GM12872 (cell line): ENCODE measurements around the gene RMND5A.

Experiments
- TF ChIP-seq, protein P1 (sequence below): IDR thresholded peaks from 3 replicates; pipeline ENCODE4 v1.5.1; 2011; ENCODE audit warnings: low read depth, mild to moderate bottlenecking, low read length, moderate library complexity; ENCODE audit not compliant: insufficient read depth

The RMND5A gene

DNA sequence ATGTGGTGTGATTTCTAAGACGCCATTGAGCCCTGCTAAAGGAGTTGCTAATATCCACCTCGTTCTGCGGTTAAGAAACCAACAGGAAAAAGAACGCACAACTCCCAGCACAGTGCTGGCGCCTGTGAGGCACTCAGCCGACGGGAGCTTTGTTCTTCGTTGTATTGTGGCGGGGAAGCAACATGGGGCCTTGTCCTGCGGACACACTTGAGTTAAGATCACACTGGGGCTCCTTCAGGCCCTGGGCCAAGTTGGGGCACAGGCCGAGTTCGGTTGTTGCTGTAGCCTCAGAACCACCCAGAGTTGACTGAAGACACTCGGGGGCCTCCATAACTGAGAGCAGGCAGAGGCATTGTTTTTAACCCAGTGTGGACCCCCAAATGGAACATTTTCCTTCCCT, 101.2 kb downstream of the RMND5A start:
- TF ChIP-seq, protein P1, sequence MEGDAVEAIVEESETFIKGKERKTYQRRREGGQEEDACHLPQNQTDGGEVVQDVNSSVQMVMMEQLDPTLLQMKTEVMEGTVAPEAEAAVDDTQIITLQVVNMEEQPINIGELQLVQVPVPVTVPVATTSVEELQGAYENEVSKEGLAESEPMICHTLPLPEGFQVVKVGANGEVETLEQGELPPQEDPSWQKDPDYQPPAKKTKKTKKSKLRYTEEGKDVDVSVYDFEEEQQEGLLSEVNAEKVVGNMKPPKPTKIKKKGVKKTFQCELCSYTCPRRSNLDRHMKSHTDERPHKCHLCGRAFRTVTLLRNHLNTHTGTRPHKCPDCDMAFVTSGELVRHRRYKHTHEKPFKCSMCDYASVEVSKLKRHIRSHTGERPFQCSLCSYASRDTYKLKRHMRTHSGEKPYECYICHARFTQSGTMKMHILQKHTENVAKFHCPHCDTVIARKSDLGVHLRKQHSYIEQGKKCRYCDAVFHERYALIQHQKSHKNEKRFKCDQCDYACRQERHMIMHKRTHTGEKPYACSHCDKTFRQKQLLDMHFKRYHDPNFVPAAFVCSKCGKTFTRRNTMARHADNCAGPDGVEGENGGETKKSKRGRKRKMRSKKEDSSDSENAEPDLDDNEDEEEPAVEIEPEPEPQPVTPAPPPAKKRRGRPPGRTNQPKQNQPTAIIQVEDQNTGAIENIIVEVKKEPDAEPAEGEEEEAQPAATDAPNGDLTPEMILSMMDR = no peak

DNA sequence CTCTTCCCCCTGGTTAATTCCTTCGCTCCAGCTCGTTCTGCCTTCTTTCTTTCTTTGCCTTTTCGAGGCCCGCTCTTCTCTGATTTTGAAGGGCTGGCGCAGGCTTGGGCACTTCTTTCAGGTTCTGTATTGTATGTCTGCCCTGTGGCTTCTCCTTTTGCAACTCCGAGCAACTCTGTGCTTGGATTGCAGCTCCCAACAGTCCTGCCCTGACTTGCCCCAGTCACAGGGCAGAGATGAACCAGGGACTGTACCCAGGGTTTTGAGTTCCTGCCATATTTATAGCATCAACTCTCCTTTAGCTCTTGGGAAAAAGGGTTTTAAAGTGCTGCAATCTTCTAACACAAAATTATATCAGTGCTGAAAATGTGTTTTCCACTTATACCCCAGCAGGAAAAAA, 101.8 kb downstream of the RMND5A start:
- TF ChIP-seq, protein P1 = no peak

DNA sequence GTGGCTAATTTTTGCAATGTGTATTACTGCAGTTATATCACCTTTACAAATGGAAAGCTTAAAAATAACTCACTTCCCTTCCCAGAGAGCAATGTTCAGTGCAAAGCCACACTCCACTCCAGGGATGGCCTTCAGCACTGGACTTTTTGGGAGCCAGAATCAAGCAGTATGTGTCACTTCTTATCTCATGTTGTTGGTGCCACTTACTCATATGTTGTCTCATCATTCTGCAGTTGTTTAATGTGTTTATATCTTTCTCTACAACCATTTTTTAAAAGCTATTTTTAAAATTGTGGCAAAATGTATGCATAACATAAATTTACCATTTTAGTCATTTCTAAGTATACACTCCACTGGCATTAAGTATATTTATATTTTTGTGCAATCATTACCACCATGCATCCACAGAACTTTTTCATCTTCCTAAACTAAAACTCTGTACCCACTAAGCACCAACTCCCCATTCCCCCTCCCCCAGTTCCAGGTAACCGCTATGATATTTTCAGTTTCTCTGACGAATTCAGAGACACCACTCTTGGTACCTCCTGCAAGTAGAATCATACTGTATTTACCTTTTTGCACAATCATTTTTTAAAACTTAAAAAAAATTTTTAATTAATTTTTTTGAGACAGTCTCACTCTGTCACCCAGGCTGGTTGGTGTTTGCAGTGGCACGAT, 102.7 kb downstream of the RMND5A start:
- TF ChIP-seq, protein P1 = no peak

DNA sequence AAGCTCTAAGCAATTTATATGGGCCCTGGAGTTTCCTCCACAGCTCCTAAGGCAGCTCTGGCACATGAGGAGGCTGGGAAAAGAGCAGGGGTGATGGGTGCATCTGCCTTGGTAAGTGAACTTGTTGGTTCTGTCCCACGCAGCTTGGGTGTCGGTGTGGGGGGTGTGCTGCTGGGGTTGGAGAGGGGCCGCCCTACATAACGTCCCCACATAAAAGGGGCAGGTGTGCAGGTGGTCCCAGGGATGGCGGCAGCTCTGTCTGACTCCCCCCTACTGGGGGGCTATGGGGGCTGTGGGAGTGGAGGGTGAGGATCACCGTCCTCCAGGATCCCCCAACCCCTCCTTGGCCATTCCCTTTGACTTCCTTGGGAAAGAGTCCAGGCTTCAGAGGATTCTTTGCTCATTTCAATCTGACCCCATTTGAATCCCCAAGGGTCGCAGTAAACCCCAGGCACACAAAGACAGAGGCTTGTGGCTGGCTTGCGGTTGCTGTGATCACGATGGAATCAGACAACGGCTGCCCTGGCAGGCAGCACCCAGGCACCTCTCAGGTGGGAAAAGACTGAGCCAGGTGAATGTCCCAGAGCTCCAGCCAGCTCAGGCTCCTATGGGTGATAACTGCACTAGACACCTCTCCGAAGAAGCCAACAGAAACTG, 105.1 kb downstream of the RMND5A start:
- TF ChIP-seq, protein P1 = no peak

DNA sequence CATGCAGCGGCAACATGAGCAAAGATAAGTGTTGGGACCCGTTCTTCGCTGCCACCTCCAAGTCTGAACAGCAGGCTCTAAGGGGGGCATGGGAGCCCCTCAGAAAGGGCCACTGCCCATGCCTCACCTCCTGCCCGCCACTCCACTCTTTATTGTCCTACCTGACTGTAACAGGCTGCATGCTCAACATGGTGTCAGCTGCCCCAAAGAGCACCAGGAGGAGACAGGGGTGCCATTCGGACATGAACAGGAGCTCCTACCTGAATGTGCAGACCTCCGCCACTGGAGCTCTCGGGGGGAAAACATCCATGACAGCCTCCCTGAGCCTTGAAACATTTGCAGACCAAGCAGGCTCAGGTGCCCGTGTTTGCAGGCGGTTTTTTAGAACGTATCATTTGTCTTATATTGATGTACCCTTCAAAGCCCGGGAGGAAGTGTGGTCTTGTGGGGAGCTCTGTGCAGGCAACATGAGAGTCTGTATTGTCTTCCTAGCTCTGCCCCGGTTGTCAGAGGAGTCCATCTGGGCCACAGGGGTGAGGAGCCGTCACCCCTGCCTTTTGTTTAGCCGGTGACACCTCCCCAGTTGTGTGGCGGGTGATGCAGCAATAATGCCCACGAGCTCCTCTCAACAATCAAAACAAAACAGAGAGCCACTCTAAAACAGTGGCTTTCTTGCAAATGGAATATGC, 105.7 kb downstream of the RMND5A start:
- TF ChIP-seq, protein P1 = no peak

DNA sequence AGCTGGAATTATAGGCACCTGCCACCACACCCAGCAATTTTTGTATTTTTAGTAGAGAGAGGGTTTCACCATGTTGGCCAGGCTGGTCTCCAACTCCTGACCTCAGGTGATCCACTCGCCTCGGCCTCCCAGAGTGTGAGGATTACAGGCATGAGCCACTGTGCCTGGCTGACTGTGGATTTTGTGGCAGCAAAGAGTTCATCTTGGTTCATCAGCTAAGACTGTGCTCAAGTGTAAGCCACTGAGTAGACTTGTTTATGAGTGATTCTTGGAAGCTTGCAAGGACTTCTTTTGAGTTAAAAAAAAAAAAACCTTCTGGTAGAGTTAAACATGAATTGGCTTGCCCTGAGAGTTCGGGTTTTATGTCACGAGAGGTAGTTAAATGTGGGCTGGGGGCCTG, 106.9 kb downstream of the RMND5A start:
- TF ChIP-seq, protein P1 = no peak
